C4-2B (cell line): ENCODE results near the gene LOXL1.

Experiments
- CTCF ChIP-seq: fragments of 450-650 bp; conservative IDR thresholded peaks from 2 replicates; pipeline ENCODE4 v1.5.1; 2017; ENCODE audit warnings: mild to moderate bottlenecking
- ZFX ChIP-seq: fragments of 450-650 bp; IDR thresholded peaks from 2 replicates; pipeline ENCODE4 v1.6.1; 2017

- TF ChIP-seq CTCF (no peak), ZFX (no peak)
Observed at GRCh38 chr15:73990250-73991005, 64.2 kb downstream of the LOXL1 start.
